Right lobe of liver (tissue), 6 donors: ENCODE data around the gene MYRIP. TPM values are rescaled to one million over a fixed set of nuclear protein-coding genes. Genes with fewer than 3 reads are reported as not detected.

Experiments
- ATAC-seq, 4 donors: fragments of 200-7000 bp; cut with Tn5 transposase; one replicate each; pipeline ENCODE4 v1.9.1; 2020; ENCODE audit warnings: mild to moderate bottlenecking in 4 of 4, moderate library complexity in 4 of 4
- DNase-seq, 3 donors: peaks; one replicate each; pipeline ENCODE4 v3.0.0-alpha.2; 2020
- H3K27ac ChIP-seq, 3 donors: fragments of 200-600 bp; one replicate each; pipeline ENCODE4 v1.8.0; 2022
- H3K27me3 ChIP-seq, 2 donors: fragments of 200-600 bp; one replicate each; pipeline ENCODE4 v1.8.0; 2022
- H3K36me3 ChIP-seq, 4 donors: fragments of 200-600 bp; sonication (generic) in 1 of 4; one replicate each; pipeline versions ENCODE4 v1.5.1 to v1.8.0; 2017 to 2022; ENCODE audit warnings: control low read depth in 1 of 4
- H3K4me1 ChIP-seq, 4 donors: fragments of 200-600 bp; sonication (generic) in 1 of 4; one replicate each; pipeline versions ENCODE4 v1.5.1 to v1.8.0; 2017 to 2022; ENCODE audit warnings: control low read depth in 1 of 4
- H3K4me3 ChIP-seq, 3 donors: fragments of 200-600 bp; one replicate each; pipeline ENCODE4 v1.8.0; 2022
- H3K9me3 ChIP-seq, 4 donors: fragments of 200-600 bp; sonication (generic) in 1 of 4; one replicate each; pipeline versions ENCODE4 v1.5.1 to v1.8.0; 2017 to 2022; ENCODE audit warnings: control low read depth in 1 of 4
- CTCF ChIP-seq, 4 donors: fragments of 200-600 bp in 3 of 4; fragments of 450-650 bp in 1 of 4; IDR thresholded peaks; one replicate each; pipeline versions ENCODE4 v1.5.1 to v1.8.0; 2016 to 2022; ENCODE audit warnings: antibody characterized with exemption in 4 of 4, mild to moderate bottlenecking in 2 of 4
- POLR2A ChIP-seq: fragments of 450-650 bp; IDR thresholded peaks from one replicate; pipeline ENCODE4 v1.6.1; 2017; ENCODE audit warnings: antibody characterized with exemption, mild to moderate bottlenecking
- WGBS: methylation state at CpG from one replicate; pipeline ENCODE4 v1.1.6; 2018; ENCODE audit warnings: low coverage, low lambda C conversion rate; ENCODE audit not compliant: insufficient coverage; ENCODE audit errors: missing lambda C conversion rate; 5-methylcytosine and 5-hydroxymethylcytosine counted together
- intact Hi-C, 2 donors: fragments of 100-400 bp; cut with DNase I; formaldehyde crosslinking; loops; one replicate each; pipeline versions ENCODE4 v1.11.2 to v1.14.1; 2022
- total RNA-seq, 6 experiments: library from RNA; depleted of rRNA in 2 of 6; stranded (reverse); fragments of >200 nt in 2 of 6; fragmentation: NEBNext Ultra II Directional in 3 of 6; extraction: Animal tissue kit (Norgen Biotek cat#: 25700) in 3 of 6; gene quantifications; one replicate each; pipeline versions ENCODE4 v1.1.0 to v1.2.4, GENCODE V29; 2016 to 2023
- donor health status: DM: no; HTN: yes; CAD: no.
- donor health status: DM: no; HTN: no; CAD: no.
- donor health status: DM: no; HTN: no; CAD: no.
- donor health status: DM: no; HTN: yes; CAD: no.
- donor health status: DM: no; HTN: yes; CAD: no.

MYRIP gene
- total RNA-seq, 6 experiments from 2014 or later, result 14.3 to 23.2 (median 19.0) TPM

- DNase-seq (no peak), ATAC-seq (no peak)
- 76% methylated on average over 5 of the region's 5 CpGs for WGBS
Measured at GRCh38 chr3:40169983-40170382, 360.6 kb downstream of the MYRIP start.

GRCh38 chr3:40170395-40170794, 361.0 kb downstream of the MYRIP start:
- DNase-seq, result no peak
- no peak for ATAC-seq
- Histone ChIP-seq H3K36me3 (no peaks in the 10 kb centered on the region), H3K27ac (no peak overlapping the region), H3K4me3 (no peak overlapping the region), H3K9me3 (no peaks in the 10 kb centered on the region), H3K27me3 (no peaks in the 10 kb centered on the region), H3K4me1 (no peaks in the 10 kb centered on the region)
- 100% methylated on average over 1 of the region's 1 CpG for WGBS
- TF ChIP-seq POLR2A (no peak), CTCF (IDR thresholded peaks at IDR 0.05) (no peak)
- intact Hi-C loops, result loop anchor here in 1 of 2 donors (10.0 kb wide), 1 partner anchor 446 kb away; no protein-coding TSS in a partner anchor

More at GRCh38 chr3:40169983-40170382, 360.6 kb downstream of the MYRIP start:
- Histone ChIP-seq H3K27ac (no peak overlapping the region), H3K4me1 (no peaks in the 10 kb centered on the region), H3K27me3 (no peaks in the 10 kb centered on the region), H3K9me3 (no peaks in the 10 kb centered on the region), H3K4me3 (no peak overlapping the region), H3K36me3 (no peaks in the 10 kb centered on the region)
- no peak for TF ChIP-seq CTCF (IDR thresholded peaks at IDR 0.05)
- TF ChIP-seq POLR2A, result no peak
- intact Hi-C loops, result loop anchor here in 1 of 2 donors (10.0 kb wide), 1 partner anchor 445 kb away; no protein-coding TSS in a partner anchor

GRCh38 chr3:40172560-40172959, 363.2 kb downstream of the MYRIP start:
- no peaks in the 10 kb centered on the region for H3K27me3 ChIP-seq
- no peak overlapping the region for H3K4me3 ChIP-seq
- ATAC-seq (no peak), DNase-seq (no peak)
- no CpG with 5 or more reads among the region's 1 CpG for WGBS
- no peaks in the 10 kb centered on the region for H3K36me3 ChIP-seq
- TF ChIP-seq POLR2A (no peak), CTCF (IDR thresholded peaks at IDR 0.05) (no peak)
- no peaks in the 10 kb centered on the region for H3K9me3 ChIP-seq
- intact Hi-C loops, result loop anchor here in 1 of 2 donors (10.0 kb wide), 1 partner anchor 448 kb away; no protein-coding TSS in a partner anchor
- H3K4me1 ChIP-seq, result no peaks in the 10 kb centered on the region
- H3K27ac ChIP-seq, result no peak overlapping the region

- Histone ChIP-seq H3K36me3 (no peaks in the 10 kb centered on the region), H3K27ac (no peak overlapping the region), H3K4me3 (no peak overlapping the region), H3K4me1 (no peaks in the 10 kb centered on the region), H3K27me3 (no peaks in the 10 kb centered on the region), H3K9me3 (no peaks in the 10 kb centered on the region)
- WGBS, result 36% methylated on average over 6 of the region's 7 CpGs
- TF ChIP-seq CTCF (IDR thresholded peaks at IDR 0.05) (no peak), POLR2A (no peak)
- ATAC-seq (peak; percentile 34 to 72 (median 41)), DNase-seq (no peak)
- intact Hi-C loops, result loop anchor here in 1 of 2 donors (10.0 kb wide), 1 partner anchor 448 kb away; no protein-coding TSS in a partner anchor
Measured at GRCh38 chr3:40173227-40173721, 363.9 kb downstream of the MYRIP start.
